HUES48 (cell line): ENCODE data around the gene PCDHB10.
A peak's percentile ranks its signal among the peaks of the same experiment; 100 is the strongest.
"Not testable (repeated sequence)": the region's sequence is repeated elsewhere in the genome, so short reads cannot be mapped to it uniquely, and the experiment has no call there.

Experiments
- H3K27ac ChIP-seq: one replicate; pipeline ENCODE4 v1.7.0; 2013; ENCODE audit warnings: low read depth, low read length, inconsistent platforms
- H3K27me3 ChIP-seq: 2 replicates; pipeline ENCODE4 v1.6.1; 2013; ENCODE audit warnings: mild to moderate bottlenecking, low read length; ENCODE audit not compliant: control insufficient read depth, insufficient read depth
- H3K36me3 ChIP-seq: 2 replicates; pipeline ENCODE4 v1.6.1; 2013; ENCODE audit warnings: low read length; ENCODE audit not compliant: control insufficient read depth, insufficient read depth
- H3K4me1 ChIP-seq: 2 replicates; pipeline ENCODE4 v1.6.1; 2013; ENCODE audit warnings: mild to moderate bottlenecking, low read length; ENCODE audit not compliant: control insufficient read depth, insufficient read depth
- H3K4me3 ChIP-seq: 2 replicates; pipeline ENCODE4 v1.5.1; 2013; ENCODE audit warnings: mild to moderate bottlenecking, low read depth, low read length
- H3K9ac ChIP-seq: 2 replicates; pipeline ENCODE4 v1.6.1; 2013; ENCODE audit warnings: mild to moderate bottlenecking, low read depth, low read length, moderate library complexity
- H3K9me3 ChIP-seq: 2 replicates; pipeline ENCODE4 v1.6.1; 2013; ENCODE audit warnings: low read length; ENCODE audit not compliant: control insufficient read depth, insufficient read depth

The PCDHB10 gene

GRCh38 chr5:141215504-141215903, 23.4 kb downstream of the PCDHB10 start:
- H3K4me1 ChIP-seq, H3K27ac ChIP-seq, H3K4me3 ChIP-seq, H3K9me3 ChIP-seq, H3K9ac ChIP-seq, H3K36me3 ChIP-seq, H3K27me3 ChIP-seq: not testable (repeated sequence)

- not testable (repeated sequence) for H3K4me1 ChIP-seq, H3K9ac ChIP-seq, H3K27ac ChIP-seq, H3K27me3 ChIP-seq, H3K4me3 ChIP-seq, H3K36me3 ChIP-seq, H3K9me3 ChIP-seq
These were observed 23.9 kb downstream of the PCDHB10 start for GRCh38 chr5:141216035-141216434.

GRCh38 chr5:141223112-141223783, 31.1 kb downstream of the PCDHB10 start, which contains the start of gene PCDHB14:
PCDHB14 (plus strand) TSS chr5:141223343; CDS start chr5:141223506, 163 bp downstream.
- peaks cover 5% of the 10 kb centered on the region; the same call in 1 of the 2 replicates for H3K9me3 ChIP-seq
- peaks cover 4% of the 10 kb centered on the region; the same call in 1 of the 2 replicates for H3K4me1 ChIP-seq
- H3K4me3 ChIP-seq = peak within 1 kb of the TSS; percentile 27
- H3K9ac ChIP-seq = no peak within 1 kb of the TSS
- H3K27me3 ChIP-seq = no peaks in the 10 kb centered on the region
- no peaks in the 10 kb centered on the region for H3K36me3 ChIP-seq
- peak within 1 kb of the TSS; percentile 53 for H3K27ac ChIP-seq

- H3K36me3 ChIP-seq, H3K9ac ChIP-seq, H3K27me3 ChIP-seq, H3K27ac ChIP-seq, H3K4me3 ChIP-seq, H3K4me1 ChIP-seq: not testable (repeated sequence)
- H3K9me3 ChIP-seq = peaks cover 12% of the 10 kb centered on the region
These were observed 32.7 kb downstream of the PCDHB10 start for GRCh38 chr5:141224844-141225243.

- not testable (repeated sequence) for H3K36me3 ChIP-seq, H3K27ac ChIP-seq, H3K4me1 ChIP-seq, H3K4me3 ChIP-seq, H3K9ac ChIP-seq, H3K27me3 ChIP-seq
- H3K9me3 ChIP-seq = peaks cover 12% of the 10 kb centered on the region
These were observed 33.3 kb downstream of the PCDHB10 start for GRCh38 chr5:141225421-141225820.

- no peaks in the 10 kb centered on the region for H3K36me3 ChIP-seq
- peak overlapping the region; percentile 9; the same call in 1 of the 2 replicates for H3K4me3 ChIP-seq
- no peak overlapping the region for H3K9ac ChIP-seq
- H3K9me3 ChIP-seq = peaks cover 31% of the 10 kb centered on the region
- no peaks in the 10 kb centered on the region for H3K4me1 ChIP-seq
- H3K27me3 ChIP-seq = peaks cover 4% of the 10 kb centered on the region; the same call in 1 of the 2 replicates
- no peak overlapping the region for H3K27ac ChIP-seq
These were observed 42.0 kb downstream of the PCDHB10 start for GRCh38 chr5:141234109-141234667.

- peaks cover 43% of the 10 kb centered on the region for H3K9me3 ChIP-seq
- H3K27me3 ChIP-seq, H3K27ac ChIP-seq, H3K36me3 ChIP-seq, H3K4me3 ChIP-seq, H3K9ac ChIP-seq, H3K4me1 ChIP-seq: not testable (repeated sequence)
These were observed 43.8 kb downstream of the PCDHB10 start for GRCh38 chr5:141235922-141236321.

GRCh38 chr5:141236516-141237313, 44.6 kb downstream of the PCDHB10 start:
- Histone ChIP-seq H3K4me1 (no peaks in the 10 kb centered on the region), H3K9me3 (peaks cover 46% of the 10 kb centered on the region), H3K9ac (no peak overlapping the region), H3K27me3 (peaks cover 4% of the 10 kb centered on the region; the same call in 1 of the 2 replicates), H3K27ac (no peak overlapping the region), H3K4me3 (no peak overlapping the region), H3K36me3 (no peaks in the 10 kb centered on the region)

- Histone ChIP-seq H3K4me3 (no peak overlapping the region), H3K9me3 (peaks cover 61% of the 10 kb centered on the region), H3K4me1 (no peaks in the 10 kb centered on the region), H3K36me3 (no peaks in the 10 kb centered on the region), H3K27ac (no peak overlapping the region), H3K9ac (no peak overlapping the region), H3K27me3 (no peaks in the 10 kb centered on the region)
These were observed 49.3 kb downstream of the PCDHB10 start for GRCh38 chr5:141241496-141241895.
